Subcutaneous adipose tissue (tissue), 4 donors: ENCODE data around the gene GPR141. TPM values are rescaled to one million over a fixed set of nuclear protein-coding genes. Genes with fewer than 3 reads are reported as not detected.

Experiments
- total RNA-seq, 4 donors: library from RNA; depleted of rRNA; stranded (reverse); fragments of >200 nt; gene quantifications; one replicate each; pipeline ENCODE4 v1.1.0, GENCODE V29; 2016
- TF ChIP-seq, protein P1 (sequence below): fragments of 450-650 bp; IDR thresholded peaks from one replicate; pipeline ENCODE4 v1.5.1; 2016; ENCODE audit warnings: low read depth, mild to moderate bottlenecking, control low read depth, antibody characterized with exemption, moderate library complexity

GPR141 gene
- total RNA-seq, 4 donors from 2014 or later = 0.57 to 1.2 (median 1.1) TPM; not detected in 1

DNA sequence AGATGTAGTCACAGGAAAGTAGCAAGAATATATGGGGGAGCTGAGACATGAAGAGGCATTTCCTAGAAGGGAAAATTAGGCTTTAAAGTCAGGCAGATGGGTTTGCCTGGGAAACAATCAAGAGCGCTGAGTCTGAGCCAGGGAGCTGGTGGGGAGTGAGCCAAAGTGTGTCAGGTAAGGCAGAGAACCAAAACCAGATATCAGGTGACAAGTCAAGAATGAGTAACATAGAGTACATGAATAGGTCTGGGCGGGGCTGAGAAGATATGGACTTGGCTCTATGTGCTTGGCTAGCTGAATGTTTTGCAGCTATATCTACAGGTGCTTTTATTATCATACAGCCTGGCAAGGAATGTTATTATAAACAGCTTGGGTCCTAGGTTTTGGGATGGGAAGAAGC lies 49.3 kb downstream of the GPR141 start:
- TF ChIP-seq, protein P1, sequence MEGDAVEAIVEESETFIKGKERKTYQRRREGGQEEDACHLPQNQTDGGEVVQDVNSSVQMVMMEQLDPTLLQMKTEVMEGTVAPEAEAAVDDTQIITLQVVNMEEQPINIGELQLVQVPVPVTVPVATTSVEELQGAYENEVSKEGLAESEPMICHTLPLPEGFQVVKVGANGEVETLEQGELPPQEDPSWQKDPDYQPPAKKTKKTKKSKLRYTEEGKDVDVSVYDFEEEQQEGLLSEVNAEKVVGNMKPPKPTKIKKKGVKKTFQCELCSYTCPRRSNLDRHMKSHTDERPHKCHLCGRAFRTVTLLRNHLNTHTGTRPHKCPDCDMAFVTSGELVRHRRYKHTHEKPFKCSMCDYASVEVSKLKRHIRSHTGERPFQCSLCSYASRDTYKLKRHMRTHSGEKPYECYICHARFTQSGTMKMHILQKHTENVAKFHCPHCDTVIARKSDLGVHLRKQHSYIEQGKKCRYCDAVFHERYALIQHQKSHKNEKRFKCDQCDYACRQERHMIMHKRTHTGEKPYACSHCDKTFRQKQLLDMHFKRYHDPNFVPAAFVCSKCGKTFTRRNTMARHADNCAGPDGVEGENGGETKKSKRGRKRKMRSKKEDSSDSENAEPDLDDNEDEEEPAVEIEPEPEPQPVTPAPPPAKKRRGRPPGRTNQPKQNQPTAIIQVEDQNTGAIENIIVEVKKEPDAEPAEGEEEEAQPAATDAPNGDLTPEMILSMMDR = no peak

DNA sequence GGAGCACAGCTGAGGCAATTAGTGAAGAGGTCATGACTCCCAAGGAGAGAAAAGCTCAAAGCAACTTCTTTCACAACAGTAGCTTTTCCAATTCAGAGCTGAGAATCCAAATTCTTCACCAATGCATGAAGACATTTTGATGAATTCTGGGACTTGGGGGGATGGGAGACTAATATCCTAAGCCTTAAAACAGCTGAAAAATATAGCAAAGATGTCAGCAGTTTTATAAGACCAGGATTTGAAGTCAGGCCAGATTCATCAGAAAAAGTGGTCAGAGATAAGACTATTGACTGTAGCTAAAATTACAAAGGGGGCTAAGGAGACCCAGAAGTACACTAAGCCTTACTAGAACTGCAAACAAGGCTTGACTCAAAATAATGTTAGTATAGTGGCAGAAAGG lies 51.6 kb downstream of the GPR141 start:
- TF ChIP-seq, protein P1 = no peak

DNA sequence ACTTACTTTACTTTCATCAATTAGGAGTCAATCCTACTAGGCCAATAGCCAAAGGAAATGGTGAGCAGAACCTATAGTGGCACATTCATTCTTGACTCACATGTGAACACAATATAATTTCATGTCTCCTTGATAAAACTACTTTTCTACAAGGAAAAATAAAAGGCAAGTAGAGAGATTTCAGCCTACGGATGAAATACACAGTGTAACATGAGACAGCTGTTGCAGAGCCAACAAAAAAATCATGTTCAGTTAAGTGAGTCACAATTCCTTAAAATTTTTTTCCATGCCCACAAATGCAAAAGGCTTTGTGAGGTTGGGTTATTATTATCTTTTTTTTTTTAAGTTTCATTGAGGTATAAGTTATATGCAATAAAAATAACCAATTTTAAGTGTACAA lies 54.8 kb downstream of the GPR141 start:
- TF ChIP-seq, protein P1 = no peak

DNA sequence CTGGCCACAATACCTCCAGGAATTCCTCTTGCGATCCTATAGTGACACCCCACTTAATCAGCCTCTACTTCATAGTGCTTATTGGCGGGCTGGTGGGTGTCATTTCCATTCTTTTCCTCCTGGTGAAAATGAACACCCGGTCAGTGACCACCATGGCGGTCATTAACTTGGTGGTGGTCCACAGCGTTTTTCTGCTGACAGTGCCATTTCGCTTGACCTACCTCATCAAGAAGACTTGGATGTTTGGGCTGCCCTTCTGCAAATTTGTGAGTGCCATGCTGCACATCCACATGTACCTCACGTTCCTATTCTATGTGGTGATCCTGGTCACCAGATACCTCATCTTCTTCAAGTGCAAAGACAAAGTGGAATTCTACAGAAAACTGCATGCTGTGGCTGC lies 56.8 kb downstream of the GPR141 start:
- TF ChIP-seq, protein P1 = no peak

DNA sequence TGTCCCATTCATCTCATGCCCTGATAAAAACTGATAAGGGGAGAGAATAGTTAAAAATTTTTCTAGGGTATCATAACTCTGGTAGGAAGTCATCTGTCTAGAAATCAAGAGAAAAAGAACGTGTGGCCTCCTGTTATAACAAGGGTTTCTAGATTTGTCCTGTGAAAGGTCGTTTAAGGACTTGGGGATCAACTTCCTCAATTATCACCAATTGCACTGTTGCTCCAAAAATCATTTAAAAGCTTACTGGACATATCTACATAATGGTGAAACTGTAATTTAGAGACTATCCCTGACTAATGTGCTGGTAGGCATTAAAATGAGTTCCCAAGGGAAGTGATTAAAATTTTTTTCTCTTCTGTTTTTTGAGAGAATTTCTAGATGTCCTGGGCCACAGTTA lies 58.2 kb downstream of the GPR141 start:
- TF ChIP-seq, protein P1 = no peak

DNA sequence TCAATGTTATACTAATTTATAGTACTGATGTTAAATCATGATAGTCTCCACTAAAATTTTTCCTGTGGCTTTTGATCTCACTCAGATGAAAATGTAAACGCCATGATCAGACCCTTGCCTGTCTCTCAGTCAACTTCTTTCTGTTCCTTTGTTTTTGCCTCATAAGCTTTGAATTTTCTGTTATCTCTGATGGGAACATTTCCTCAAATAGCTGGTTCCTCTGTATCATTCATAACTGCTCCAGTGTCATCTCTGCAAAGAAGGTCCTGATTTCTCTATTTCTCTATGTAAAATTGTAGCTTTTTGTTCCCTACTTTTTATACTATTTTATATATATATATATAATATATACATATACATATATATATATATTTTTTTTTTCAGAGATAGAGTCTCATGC lies 67.5 kb downstream of the GPR141 start:
- TF ChIP-seq, protein P1 = no peak

DNA sequence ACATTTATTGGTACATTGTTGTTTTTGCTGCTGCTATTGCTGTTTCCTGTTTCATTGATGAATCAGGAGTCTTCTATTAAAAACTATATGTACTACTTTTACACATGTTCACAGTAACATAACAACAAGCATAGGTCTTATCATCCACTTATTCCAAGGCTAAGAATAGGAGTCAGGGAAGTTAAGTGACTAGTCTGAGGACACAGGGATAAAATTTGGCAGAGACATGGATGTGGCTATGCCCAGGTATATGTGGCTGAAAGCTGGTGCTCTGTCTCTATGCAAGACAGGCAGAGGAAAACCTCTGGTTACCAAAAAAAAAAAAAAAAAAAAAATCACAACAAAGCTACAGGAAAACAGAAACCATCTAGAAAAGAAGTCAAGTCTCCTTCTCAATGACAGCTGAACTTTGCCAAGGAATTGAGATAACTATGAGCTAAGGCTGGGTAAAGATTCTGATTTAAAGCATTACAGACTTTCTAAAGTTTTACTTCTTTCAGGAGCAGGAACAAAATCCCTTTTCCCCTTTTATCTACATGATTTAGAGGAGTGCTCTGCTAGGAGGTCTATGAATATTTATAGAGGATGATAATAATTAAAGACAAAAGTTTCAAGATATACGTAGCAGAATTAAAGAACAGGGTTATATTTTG lies 70.0 kb downstream of the GPR141 start:
- TF ChIP-seq, protein P1 = no peak
